HepG2 (cell line): Measurements from ENCODE around the gene PLEKHG2.

ENCODE experiments used
- ATF7 ChIP-seq, 2 experiments: fragments of 450-650 bp in 1 of 2; sonication (generic) in 1 of 2; formaldehyde crosslinking in 1 of 2; IDR thresholded peaks; 2 replicates each; pipeline versions ENCODE4 v1.4.0 to v1.6.1; 2016 to 2020; ENCODE audit warnings: antibody characterized with exemption in 1 of 2, mild to moderate bottlenecking in 1 of 2, missing genetic modification reagents in 1 of 2
- EZH2 ChIP-seq: conservative IDR thresholded peaks from 2 replicates; pipeline ENCODE4 v1.6.1; 2012; ENCODE audit warnings: mild to moderate bottlenecking, low read depth, low read length, moderate library complexity
- KAT2B ChIP-seq: fragments of 150-350 bp; IDR thresholded peaks from 2 replicates; pipeline ENCODE4 v1.6.1; 2014; ENCODE audit warnings: low read depth, low read length, borderline replicate concordance
- SIN3A ChIP-seq: IDR thresholded peaks from 2 replicates; pipeline ENCODE4 v1.6.1; 2011; ENCODE audit warnings: low read depth, mild to moderate bottlenecking, control low read depth, low read length, borderline replicate concordance

GRCh38 chr19:39407410-39407659, 5.1 kb upstream of the PLEKHG2 start:
- TF ChIP-seq SIN3A (no peak), EZH2 (no peak), ATF7 (IDR thresholded peaks at IDR 0.05) (no peak), ATF7 (CRISPR knock-in tag; IDR thresholded peaks at IDR 0.05) (no peak), KAT2B (no peak)
